PC-3 (cell line): ENCODE measurements around the gene SLC9A8.

ENCODE experiments used
- CTCF ChIP-seq: fragments of 300-600 bp; sonication (generic); conservative IDR thresholded peaks from 2 replicates; pipeline ENCODE4 v1.5.1; 2017; ENCODE audit warnings: antibody characterized with exemption, low read depth, mild to moderate bottlenecking, low read length
- EZH2 ChIP-seq: fragments of 300-600 bp; sonication (generic); IDR thresholded peaks from one replicate; pipeline ENCODE4 v1.6.1; 2017; ENCODE audit warnings: antibody characterized with exemption, mild to moderate bottlenecking, low read length; ENCODE audit not compliant: unreplicated experiment

- no peak for TF ChIP-seq CTCF
- no peak for TF ChIP-seq EZH2
Measured at GRCh38 chr20:49899541-49900383, 87.1 kb downstream of the SLC9A8 start.
